ENCODE measurements around the gene VTA1. TPM values are rescaled to one million over a fixed set of nuclear protein-coding genes. Genes with fewer than 3 reads are reported as not detected.
A peak's percentile ranks its signal among the peaks of the same experiment; 100 is the strongest.

Gene VTA1
- total and polyA plus RNA-seq, 11 donors, result 14.3 to 56.6 (median 41.0) TPM

- TF ChIP-seq CTCF (IDR thresholded peaks at IDR 0.05), result peak; percentile 62 to 84 (median 72)
- no peak for TF ChIP-seq POLR2A (IDR thresholded peaks at IDR 0.05)
- WGBS, 4 donors, result 49 to 52% (median 50%) methylated on average over 4 of the region's 4 CpGs
- Histone ChIP-seq H3K27me3 (no peaks in the 10 kb centered on the region), H3K4me1 (no peaks in the 10 kb centered on the region), H3K4me3 (no peak overlapping the region), H3K27ac (no peak overlapping the region), H3K9me3 (no peaks in the 10 kb centered on the region), H3K36me3 (peaks cover 0 to 61% (median 42%) of the 10 kb centered on the region in 9 donors)
- DNase-seq (peak in 3 of 5 donors; percentile 20 to 38 (median 28)), ATAC-seq (peak in 3 of 4 donors; percentile 76 to 82 (median 79))
- intact Hi-C loops (cut with DNase I), result loop anchor here (2.0 to 5.0 kb wide), 4 partner anchors 50 to 61 kb away; partner anchors contain the start of genes NMBR (in 8 of the 10) and VTA1 (in 8 of the 10)
Observed at GRCh38 chr6:142207265-142207877, 60.3 kb downstream of the VTA1 start.

- H3K9me3 ChIP-seq, result no peaks in the 10 kb centered on the region
- H3K36me3 ChIP-seq, result peaks cover 3 to 57% (median 38%) of the 10 kb centered on the region in 9 donors
- H3K27me3 ChIP-seq, result no peaks in the 10 kb centered on the region
- DNase-seq, result no peak
- H3K27ac ChIP-seq, result no peak overlapping the region
- H3K4me1 ChIP-seq, result no peaks in the 10 kb centered on the region
- TF ChIP-seq POLR2A (IDR thresholded peaks at IDR 0.05) (no peak), CTCF (IDR thresholded peaks at IDR 0.05) (no peak)
- 88 to 93% (median 92%) methylated on average over 4 of the region's 4 CpGs for WGBS, 4 donors
- intact Hi-C loops (cut with DNase I), result no loop called here
- ATAC-seq, result no peak
- no peak overlapping the region for H3K4me3 ChIP-seq
Observed at GRCh38 chr6:142210606-142211005, 63.5 kb downstream of the VTA1 start.

- TF ChIP-seq CTCF (IDR thresholded peaks at IDR 0.05) (no peak), POLR2A (IDR thresholded peaks at IDR 0.05) (no peak)
- H3K4me1 ChIP-seq, result no peaks in the 10 kb centered on the region
- no peak overlapping the region for H3K4me3 ChIP-seq
- H3K36me3 ChIP-seq, result peaks cover 3 to 54% (median 33%) of the 10 kb centered on the region in 9 donors
- H3K27ac ChIP-seq, result no peak overlapping the region
- H3K27me3 ChIP-seq, result no peaks in the 10 kb centered on the region
- DNase-seq (no peak), ATAC-seq (no peak)
- intact Hi-C loops (cut with DNase I), result no loop called here
- no peaks in the 10 kb centered on the region for H3K9me3 ChIP-seq
- 92 to 100% (median 100%) methylated on average over 1 of the region's 1 CpG for WGBS, 4 donors
Observed at GRCh38 chr6:142213402-142213801, 66.3 kb downstream of the VTA1 start.

- DNase-seq (no peak), ATAC-seq (no peak)
- no peak overlapping the region for H3K4me3 ChIP-seq
- H3K36me3 ChIP-seq, result peaks cover 0 to 50% (median 29%) of the 10 kb centered on the region in 9 donors
- H3K9me3 ChIP-seq, result no peaks in the 10 kb centered on the region
- WGBS, 4 donors, result 51 to 57% (median 55%) methylated on average over 2 of the region's 2 CpGs
- no peak for TF ChIP-seq CTCF (IDR thresholded peaks at IDR 0.05)
- TF ChIP-seq POLR2A (IDR thresholded peaks at IDR 0.05), result no peak
- no peak overlapping the region for H3K27ac ChIP-seq
- intact Hi-C loops (cut with DNase I), result no loop called here
- no peaks in the 10 kb centered on the region for H3K4me1 ChIP-seq
- H3K27me3 ChIP-seq, result no peaks in the 10 kb centered on the region
Observed at GRCh38 chr6:142218446-142218845, 71.4 kb downstream of the VTA1 start.
